HCT116 (cell line): ENCODE measurements around the gene CCND1.

Experiments used
- CEBPB ChIP-seq: IDR thresholded peaks from 2 replicates; pipeline ENCODE4 v1.6.1; 2012; ENCODE audit warnings: low read depth
- EGR1 ChIP-seq: IDR thresholded peaks from 2 replicates; pipeline ENCODE4 v1.6.1; 2012; ENCODE audit warnings: low read depth
- EZH2 ChIP-seq: fragments of 200-600 bp; sonication (generic); IDR thresholded peaks from 2 replicates; pipeline ENCODE4 v1.6.1; 2017; ENCODE audit warnings: antibody characterized with exemption, mixed run types
- JUND ChIP-seq: IDR thresholded peaks from 2 replicates; pipeline ENCODE4 v1.6.1; 2012
- SRF ChIP-seq: IDR thresholded peaks from 2 replicates; pipeline ENCODE4 v1.6.1; 2012; ENCODE audit warnings: low read depth
- YY1 ChIP-seq: IDR thresholded peaks from 2 replicates; pipeline ENCODE4 v1.6.1; 2011; ENCODE audit warnings: low read length, low read depth, moderate library complexity, mild to moderate bottlenecking; ENCODE audit not compliant: insufficient replicate concordance; ENCODE audit errors: extremely low read depth
- TF ChIP-seq, protein P1 (sequence below), 3 experiments: fragments of 200-600 bp in 1 of 3; sonication (generic) in 1 of 3; IDR thresholded peaks in 2 of 3; conservative IDR thresholded peaks in 1 of 3; 2 replicates each; pipeline ENCODE4 v1.5.1; 2012 to 2017; ENCODE audit warnings: low read depth in 2 of 3, low read length in 2 of 3, antibody characterized with exemption in 1 of 3, borderline replicate concordance in 1 of 3, control low read depth in 1 of 3, mild to moderate bottlenecking in 1 of 3, mixed read lengths in 1 of 3, mixed run types in 1 of 3, moderate library complexity in 1 of 3; ENCODE audit not compliant: insufficient read depth in 1 of 3
- TF ChIP-seq, protein P2 (sequence below): IDR thresholded peaks from 2 replicates; pipeline ENCODE4 v1.6.1; 2012; ENCODE audit warnings: low read depth
- TF ChIP-seq, protein P3 (sequence below): IDR thresholded peaks from 2 replicates; pipeline ENCODE4 v1.6.1; 2012

DNA sequence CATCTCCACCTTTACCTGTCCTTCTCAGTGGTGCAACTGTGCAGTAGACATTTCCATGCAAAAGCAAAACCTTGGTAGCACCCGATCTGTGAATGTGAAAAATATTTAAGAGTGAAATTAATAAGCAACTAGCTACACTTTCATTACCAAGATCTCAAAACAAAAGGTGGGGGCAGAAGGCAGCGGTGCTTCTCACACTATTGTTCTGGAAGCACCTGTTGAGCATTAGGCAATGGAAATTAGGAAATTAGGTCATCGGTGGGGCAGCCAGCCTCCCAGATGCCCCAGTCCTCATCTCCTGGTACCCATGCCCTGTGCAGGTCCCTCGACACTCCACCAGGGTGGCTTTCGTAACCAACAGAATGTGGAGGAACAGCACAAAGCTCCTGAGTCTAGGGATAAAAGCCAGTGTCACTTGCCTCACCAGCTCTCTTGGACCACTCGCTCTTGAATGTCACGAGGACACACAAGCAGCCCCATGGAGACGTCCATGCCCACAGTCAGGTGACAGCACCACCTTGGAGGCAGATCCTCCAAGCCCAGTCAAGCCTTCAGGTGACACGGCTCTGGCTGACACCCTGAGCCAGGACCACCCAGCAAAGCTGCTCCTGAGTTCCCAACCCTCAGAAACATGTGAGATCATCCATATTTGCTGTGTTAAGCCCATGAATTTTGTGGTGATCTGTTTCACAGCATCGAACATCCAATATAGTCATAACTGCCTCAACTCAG, 30.9 kb downstream of the CCND1 start:
- TF ChIP-seq, protein P1, sequence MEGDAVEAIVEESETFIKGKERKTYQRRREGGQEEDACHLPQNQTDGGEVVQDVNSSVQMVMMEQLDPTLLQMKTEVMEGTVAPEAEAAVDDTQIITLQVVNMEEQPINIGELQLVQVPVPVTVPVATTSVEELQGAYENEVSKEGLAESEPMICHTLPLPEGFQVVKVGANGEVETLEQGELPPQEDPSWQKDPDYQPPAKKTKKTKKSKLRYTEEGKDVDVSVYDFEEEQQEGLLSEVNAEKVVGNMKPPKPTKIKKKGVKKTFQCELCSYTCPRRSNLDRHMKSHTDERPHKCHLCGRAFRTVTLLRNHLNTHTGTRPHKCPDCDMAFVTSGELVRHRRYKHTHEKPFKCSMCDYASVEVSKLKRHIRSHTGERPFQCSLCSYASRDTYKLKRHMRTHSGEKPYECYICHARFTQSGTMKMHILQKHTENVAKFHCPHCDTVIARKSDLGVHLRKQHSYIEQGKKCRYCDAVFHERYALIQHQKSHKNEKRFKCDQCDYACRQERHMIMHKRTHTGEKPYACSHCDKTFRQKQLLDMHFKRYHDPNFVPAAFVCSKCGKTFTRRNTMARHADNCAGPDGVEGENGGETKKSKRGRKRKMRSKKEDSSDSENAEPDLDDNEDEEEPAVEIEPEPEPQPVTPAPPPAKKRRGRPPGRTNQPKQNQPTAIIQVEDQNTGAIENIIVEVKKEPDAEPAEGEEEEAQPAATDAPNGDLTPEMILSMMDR (IDR thresholded peaks at IDR 0.05 in 2 of 3, conservative IDR thresholded peaks at IDR 0.05 in 1 of 3; ENCODE audit: borderline replicate concordance in 1 of 3, insufficient read depth in 1 of 3, low read depth in 2 of 3, low read length in 2 of 3) = no peak
- TF ChIP-seq EGR1 = no peak
- TF ChIP-seq, protein P2, sequence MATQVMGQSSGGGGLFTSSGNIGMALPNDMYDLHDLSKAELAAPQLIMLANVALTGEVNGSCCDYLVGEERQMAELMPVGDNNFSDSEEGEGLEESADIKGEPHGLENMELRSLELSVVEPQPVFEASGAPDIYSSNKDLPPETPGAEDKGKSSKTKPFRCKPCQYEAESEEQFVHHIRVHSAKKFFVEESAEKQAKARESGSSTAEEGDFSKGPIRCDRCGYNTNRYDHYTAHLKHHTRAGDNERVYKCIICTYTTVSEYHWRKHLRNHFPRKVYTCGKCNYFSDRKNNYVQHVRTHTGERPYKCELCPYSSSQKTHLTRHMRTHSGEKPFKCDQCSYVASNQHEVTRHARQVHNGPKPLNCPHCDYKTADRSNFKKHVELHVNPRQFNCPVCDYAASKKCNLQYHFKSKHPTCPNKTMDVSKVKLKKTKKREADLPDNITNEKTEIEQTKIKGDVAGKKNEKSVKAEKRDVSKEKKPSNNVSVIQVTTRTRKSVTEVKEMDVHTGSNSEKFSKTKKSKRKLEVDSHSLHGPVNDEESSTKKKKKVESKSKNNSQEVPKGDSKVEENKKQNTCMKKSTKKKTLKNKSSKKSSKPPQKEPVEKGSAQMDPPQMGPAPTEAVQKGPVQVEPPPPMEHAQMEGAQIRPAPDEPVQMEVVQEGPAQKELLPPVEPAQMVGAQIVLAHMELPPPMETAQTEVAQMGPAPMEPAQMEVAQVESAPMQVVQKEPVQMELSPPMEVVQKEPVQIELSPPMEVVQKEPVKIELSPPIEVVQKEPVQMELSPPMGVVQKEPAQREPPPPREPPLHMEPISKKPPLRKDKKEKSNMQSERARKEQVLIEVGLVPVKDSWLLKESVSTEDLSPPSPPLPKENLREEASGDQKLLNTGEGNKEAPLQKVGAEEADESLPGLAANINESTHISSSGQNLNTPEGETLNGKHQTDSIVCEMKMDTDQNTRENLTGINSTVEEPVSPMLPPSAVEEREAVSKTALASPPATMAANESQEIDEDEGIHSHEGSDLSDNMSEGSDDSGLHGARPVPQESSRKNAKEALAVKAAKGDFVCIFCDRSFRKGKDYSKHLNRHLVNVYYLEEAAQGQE = no peak
- no peak for TF ChIP-seq CEBPB
- TF ChIP-seq SRF = no peak
- TF ChIP-seq EZH2 = no peak
- TF ChIP-seq, protein P3, sequence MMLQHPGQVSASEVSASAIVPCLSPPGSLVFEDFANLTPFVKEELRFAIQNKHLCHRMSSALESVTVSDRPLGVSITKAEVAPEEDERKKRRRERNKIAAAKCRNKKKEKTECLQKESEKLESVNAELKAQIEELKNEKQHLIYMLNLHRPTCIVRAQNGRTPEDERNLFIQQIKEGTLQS = no peak
- no peak for TF ChIP-seq JUND
- TF ChIP-seq YY1 = no peak
